Measurements from ENCODE around the gene TMEM94.
"Not testable (repeated sequence)": the region's sequence is repeated elsewhere in the genome, so short reads cannot be mapped to it uniquely, and the experiment has no call there.

TMEM94 gene

GRCh38 chr17:75445896-75446295, 10.5 kb upstream of the TMEM94 start:
- not testable (repeated sequence) for DNase-seq (ENCODE audit: low read depth)

- DNase-seq (ENCODE audit: low read depth) = no peak
Observed at GRCh38 chr17:75447951-75448856, 8.2 kb upstream of the TMEM94 start.

- no peak for DNase-seq (ENCODE audit: low read depth)
Observed at GRCh38 chr17:75450270-75450669, 6.2 kb upstream of the TMEM94 start.

GRCh38 chr17:75454193-75454592, 2.2 kb upstream of the TMEM94 start:
- DNase-seq (ENCODE audit: low read depth) = no peak

- not testable (repeated sequence) for DNase-seq (ENCODE audit: low read depth)
Observed at GRCh38 chr17:75454672-75455071, 1.8 kb upstream of the TMEM94 start.

GRCh38 chr17:75456039-75456416, 407 bp upstream of the TMEM94 start:
- no peak for DNase-seq (ENCODE audit: low read depth)

- DNase-seq (ENCODE audit: low read depth) = no peak
Observed at GRCh38 chr17:75457047-75457654, 716 bp downstream of the TMEM94 start.

GRCh38 chr17:75459246-75459589, 2.8 kb downstream of the TMEM94 start:
- DNase-seq (ENCODE audit: low read depth) = no peak

GRCh38 chr17:75459590-75460267, 3.3 kb downstream of the TMEM94 start:
- DNase-seq (ENCODE audit: low read depth) = no peak

- DNase-seq (ENCODE audit: low read depth) = no peak
Observed at GRCh38 chr17:75460295-75460694, 3.9 kb downstream of the TMEM94 start.

GRCh38 chr17:75463603-75464002, 7.2 kb downstream of the TMEM94 start:
- no peak for DNase-seq (ENCODE audit: low read depth)

GRCh38 chr17:75465039-75465438, 8.6 kb downstream of the TMEM94 start:
- DNase-seq (ENCODE audit: low read depth) = no peak

- DNase-seq (ENCODE audit: low read depth) = no peak
Observed at GRCh38 chr17:75468291-75468754, 11.9 kb downstream of the TMEM94 start.

GRCh38 chr17:75468779-75469373, 12.4 kb downstream of the TMEM94 start:
- DNase-seq (ENCODE audit: low read depth) = no peak

- DNase-seq (ENCODE audit: low read depth) = no peak
Observed at GRCh38 chr17:75471207-75471606, 14.8 kb downstream of the TMEM94 start.

GRCh38 chr17:75472119-75472518, 15.7 kb downstream of the TMEM94 start:
- DNase-seq (ENCODE audit: low read depth) = no peak

- DNase-seq (ENCODE audit: low read depth) = no peak
Observed at GRCh38 chr17:75473246-75473645, 16.8 kb downstream of the TMEM94 start.

GRCh38 chr17:75474736-75475135, 18.3 kb downstream of the TMEM94 start:
- no peak for DNase-seq (ENCODE audit: low read depth)

- DNase-seq (ENCODE audit: low read depth) = no peak
Observed at GRCh38 chr17:75475144-75475835, 18.9 kb downstream of the TMEM94 start.

GRCh38 chr17:75475851-75476250, 19.4 kb downstream of the TMEM94 start:
- DNase-seq (ENCODE audit: low read depth) = no peak

- DNase-seq (ENCODE audit: low read depth) = no peak
Observed at GRCh38 chr17:75476271-75476671, 19.8 kb downstream of the TMEM94 start.

Data from HS-27A (cell line).